GM12892 (cell line): Measurements from ENCODE around the gene ERCC6.

Experiments used
- POLR2A ChIP-seq: IDR thresholded peaks from 2 replicates; pipeline ENCODE4 v1.6.1; 2011; ENCODE audit warnings: low read depth, low read length, control low read depth
- TAF1 ChIP-seq: IDR thresholded peaks from 2 replicates; pipeline ENCODE4 v1.6.1; 2011; ENCODE audit warnings: low read depth, mild to moderate bottlenecking, control low read depth, low read length, borderline replicate concordance

DNA sequence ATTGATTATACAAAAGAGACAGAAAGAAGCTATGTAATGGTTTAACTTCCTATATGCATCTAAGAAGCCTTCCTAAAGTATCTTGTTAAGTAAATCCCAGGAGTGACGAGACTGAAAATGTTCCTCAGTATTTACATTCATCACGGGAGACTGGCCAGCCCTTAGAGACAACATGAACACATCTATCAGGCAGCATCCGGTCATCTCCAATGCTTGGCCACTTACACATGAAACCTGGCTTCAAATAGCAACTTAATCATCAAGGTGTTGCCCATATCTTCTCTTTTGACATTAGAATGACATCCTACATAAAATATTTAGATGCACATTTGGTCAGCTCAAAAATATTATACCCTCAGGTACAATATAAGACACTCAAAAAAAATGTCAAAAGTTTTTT, 33.8 kb downstream of the ERCC6 start:
- TF ChIP-seq POLR2A (no peak), TAF1 (no peak)
